ENCODE results near the gene FLNB. TPM values are rescaled to one million over a fixed set of nuclear protein-coding genes. Genes with fewer than 3 reads are reported as not detected.

The FLNB gene
- total RNA-seq, 1 experiment from 2014 or later, result 309 TPM

- no peaks in the 10 kb centered on the region for H3K36me3 ChIP-seq (ENCODE audit: control insufficient read depth, insufficient read depth, low read length)
- ATAC-seq, result no peak
- no peak overlapping the region for H3K4me3 ChIP-seq (ENCODE audit: low read depth in 2 of 2, low read length in 2 of 2)
- TF ChIP-seq SIN3A (IDR thresholded peaks at IDR 0.05; ENCODE audit: borderline replicate concordance, insufficient read depth, low read depth, low read length) (no peak), CTCF (IDR thresholded peaks at IDR 0.05) (no peak)
- no peaks in the 10 kb centered on the region for H3K27me3 ChIP-seq (ENCODE audit: control insufficient read depth, insufficient read depth, low read length)
- H3K9me3 ChIP-seq (ENCODE audit: control insufficient read depth, insufficient read depth, low read depth, low read length), result no peaks in the 10 kb centered on the region
- BruUV-seq (replicated peaks), result no TSS peak
- in situ Hi-C loops (cut with HindIII; ENCODE audit: low pct_unique_long_range_greater_than_20kb, low sequenced_read_pairs), result no loop called here
- no peak for DNase-seq (ENCODE audit: low read depth, low spot score)
- POLR2A ChIA-PET, result no interaction called here
- intact Hi-C loops (cut with micrococcal nuclease; ENCODE audit: unreplicated experiment), result no loop called here
- H3K4me1 ChIP-seq (ENCODE audit: control insufficient read depth, insufficient read depth, low read length), result peaks cover 17% of the 10 kb centered on the region
- CTCF ChIA-PET, result no interaction called here
- no peak overlapping the region for H3K27ac ChIP-seq (ENCODE audit: low read length)
Observed at GRCh38 chr3:58003093-58003492, 5.1 kb upstream of the FLNB start.

- in situ Hi-C loops (cut with HindIII; ENCODE audit: low pct_unique_long_range_greater_than_20kb, low sequenced_read_pairs), result no loop called here
- ATAC-seq, result no peak
- POLR2A ChIA-PET, result interaction anchor here (0.6 kb wide), 2 partner anchors 23 to 31 kb away, joined by 4 read pairs; no protein-coding TSS in a partner anchor
- CTCF ChIA-PET, result no interaction called here
- DNase-seq (ENCODE audit: low read depth, low spot score), result no peak
- no peaks in the 10 kb centered on the region; the same call in 1 of the 2 replicates for H3K36me3 ChIP-seq (ENCODE audit: control insufficient read depth, insufficient read depth, low read length)
- H3K4me1 ChIP-seq (ENCODE audit: control insufficient read depth, insufficient read depth, low read length), result peaks cover 8% of the 10 kb centered on the region
- BruUV-seq (replicated peaks), result no TSS peak
- intact Hi-C loops (cut with micrococcal nuclease; ENCODE audit: unreplicated experiment), result no loop called here
- H3K27me3 ChIP-seq (ENCODE audit: control insufficient read depth, insufficient read depth, low read length), result no peaks in the 10 kb centered on the region
- no peak overlapping the region for H3K27ac ChIP-seq (ENCODE audit: low read length)
- H3K9me3 ChIP-seq (ENCODE audit: control insufficient read depth, insufficient read depth, low read depth, low read length), result no peaks in the 10 kb centered on the region
- TF ChIP-seq POLR2AphosphoS5 (IDR thresholded peaks at IDR 0.05; ENCODE audit: low read depth, low read length), result no peak
- TF ChIP-seq SIN3A (IDR thresholded peaks at IDR 0.05; ENCODE audit: borderline replicate concordance, insufficient read depth, low read depth, low read length), result no peak
- TF ChIP-seq REST (IDR thresholded peaks at IDR 0.05; ENCODE audit: insufficient read depth in 1 of 2, low read depth in 2 of 2, low read length in 1 of 2), result no peak
- no peak for TF ChIP-seq CTCF (IDR thresholded peaks at IDR 0.05)
- no peak for TF ChIP-seq TCF7L2 (IDR thresholded peaks at IDR 0.05; ENCODE audit: low read depth, low read length)
- no peak overlapping the region for H3K4me3 ChIP-seq (ENCODE audit: low read depth in 2 of 2, low read length in 2 of 2)
Observed at GRCh38 chr3:58004973-58005372, 3.2 kb upstream of the FLNB start.

All from Panc1 (cell line).